T-helper 17 cell (primary cell): ENCODE measurements around the gene PIP5KL1. TPM values are rescaled to one million over a fixed set of nuclear protein-coding genes. Genes with fewer than 3 reads are reported as not detected.

ENCODE experiments used
- ATAC-seq: fragments of 150-1000 bp; cut with Tn5 transposase; 2 replicates; pipeline ENCODE4 v1.10.0; 2021; ENCODE audit warnings: mild to moderate bottlenecking, moderate library complexity
- DNase-seq, 3 donors: peaks; one replicate each; pipeline versions ENCODE4 v3.0.0 to v3.0.0-alpha.2; 2020 to 2021
- H3K9me3 ChIP-seq: one replicate; pipeline ENCODE4 v1.7.0; 2013; ENCODE audit warnings: low read length, mild to moderate bottlenecking; ENCODE audit not compliant: control insufficient read depth, poor library complexity, severe bottlenecking
- H3K27ac Mint-ChIP-seq: one replicate; pipeline ENCODE4 v1.8.0; 2022; ENCODE audit warnings: mild to moderate bottlenecking, moderate library complexity, mixed read lengths
- H3K27me3 Mint-ChIP-seq: one replicate; pipeline ENCODE4 v1.8.0; 2022; ENCODE audit warnings: mixed read lengths
- H3K36me3 Mint-ChIP-seq: one replicate; pipeline ENCODE4 v1.8.0; 2022; ENCODE audit warnings: low read depth, mixed read lengths
- H3K4me1 Mint-ChIP-seq: one replicate; pipeline ENCODE4 v1.8.0; 2022; ENCODE audit warnings: mild to moderate bottlenecking, mixed read lengths
- H3K4me3 Mint-ChIP-seq: one replicate; pipeline ENCODE4 v1.8.0; 2022; ENCODE audit warnings: mild to moderate bottlenecking, moderate library complexity, mixed read lengths
- total RNA-seq, 4 donors: library from RNA in 2 of 4; stranded (reverse) in 2 of 4; gene quantifications; one replicate each; pipeline ENCODE4 v1.2.3 and lab custom pipeline; 2022 to 2026

PIP5KL1 gene
- total RNA-seq, 2 donors from 2014 or later: 2.1 to 2.3 TPM

- H3K9me3 ChIP-seq: no peaks in the 10 kb centered on the region
- no peaks in the 10 kb centered on the region for H3K27me3 Mint-ChIP-seq
- ATAC-seq (peak; percentile 98), DNase-seq (peak; percentile 89 to 97 (median 97))
- H3K36me3 Mint-ChIP-seq: no peaks in the 10 kb centered on the region
- peak within 1 kb of the TSS; percentile 27 for H3K27ac Mint-ChIP-seq
- H3K4me1 Mint-ChIP-seq: peaks cover 27% of the 10 kb centered on the region
- peak within 1 kb of the TSS; percentile 85 for H3K4me3 Mint-ChIP-seq
These were observed 13.6 kb downstream of the PIP5KL1 start, which contains the start of gene ST6GALNAC4 for GRCh38 chr9:127916720-127917581. Gene ST6GALNAC4 (minus strand): TSS chr9:127917041. CDS start chr9:127916419, 622 bp downstream.

- Mint-ChIP-seq H3K36me3 (no peaks in the 10 kb centered on the region), H3K27me3 (no peaks in the 10 kb centered on the region), H3K4me3 (peak overlapping the region; percentile 85), H3K4me1 (peaks cover 27% of the 10 kb centered on the region), H3K27ac (no peak overlapping the region)
- ATAC-seq (no peak), DNase-seq (no peak)
- no peaks in the 10 kb centered on the region for H3K9me3 ChIP-seq
These were observed 14.5 kb downstream of the PIP5KL1 start for GRCh38 chr9:127915801-127916719.

GRCh38 chr9:127915325-127915752 is 15.2 kb downstream of the PIP5KL1 start:
- Mint-ChIP-seq H3K4me3 (peak overlapping the region; percentile 85), H3K27ac (no peak overlapping the region), H3K4me1 (peaks cover 32% of the 10 kb centered on the region), H3K27me3 (no peaks in the 10 kb centered on the region), H3K36me3 (peaks cover 4% of the 10 kb centered on the region)
- no peak for ATAC-seq
- no peak for DNase-seq
- H3K9me3 ChIP-seq: no peaks in the 10 kb centered on the region

- H3K27me3 Mint-ChIP-seq: no peaks in the 10 kb centered on the region
- no peak for ATAC-seq
- peaks cover 4% of the 10 kb centered on the region for H3K36me3 Mint-ChIP-seq
- H3K27ac Mint-ChIP-seq: peak overlapping the region; percentile 49
- no peaks in the 10 kb centered on the region for H3K9me3 ChIP-seq
- H3K4me1 Mint-ChIP-seq: peaks cover 26% of the 10 kb centered on the region
- no peak overlapping the region for H3K4me3 Mint-ChIP-seq
- DNase-seq: no peak
These were observed 16.9 kb downstream of the PIP5KL1 start for GRCh38 chr9:127913682-127914081.

GRCh38 chr9:127912882-127913281 is 17.7 kb downstream of the PIP5KL1 start:
- no peak for ATAC-seq

DNA sequence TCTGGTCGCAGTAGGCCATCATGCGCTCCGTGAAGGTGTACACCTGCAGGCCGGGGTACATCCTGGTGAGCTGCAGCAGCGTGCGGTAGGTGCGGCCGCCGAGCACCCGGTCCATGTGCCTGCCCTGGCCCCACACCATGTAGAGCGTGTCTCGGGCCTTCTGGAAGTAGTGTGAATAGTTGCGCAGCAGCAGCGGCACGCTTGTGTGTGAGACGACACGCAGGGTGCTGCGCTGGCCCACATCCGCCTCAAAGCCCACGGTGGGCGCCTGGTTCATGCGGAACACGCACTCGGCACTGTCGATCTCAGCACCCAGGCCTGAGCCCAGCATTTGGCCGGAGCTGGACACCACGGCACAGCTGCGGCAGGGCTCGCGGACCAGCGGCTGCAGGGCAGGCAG is 18.3 kb downstream of the PIP5KL1 start:
- H3K36me3 Mint-ChIP-seq: peaks cover 4% of the 10 kb centered on the region
- no peak overlapping the region for H3K4me3 Mint-ChIP-seq
- H3K27me3 Mint-ChIP-seq: no peaks in the 10 kb centered on the region
- H3K4me1 Mint-ChIP-seq: peaks cover 17% of the 10 kb centered on the region
- DNase-seq (no peak), ATAC-seq (no peak)
- H3K27ac Mint-ChIP-seq: no peak overlapping the region
- H3K9me3 ChIP-seq: no peaks in the 10 kb centered on the region

More at GRCh38 chr9:127912882-127913281, 17.7 kb downstream of the PIP5KL1 start:
- Mint-ChIP-seq H3K27ac (peak overlapping the region; percentile 49), H3K4me3 (no peak overlapping the region), H3K27me3 (no peaks in the 10 kb centered on the region), H3K36me3 (peaks cover 4% of the 10 kb centered on the region), H3K4me1 (peaks cover 20% of the 10 kb centered on the region)
- no peaks in the 10 kb centered on the region for H3K9me3 ChIP-seq
- no peak for DNase-seq

- ATAC-seq (no peak), DNase-seq (no peak)
- H3K4me1 Mint-ChIP-seq: peaks cover 26% of the 10 kb centered on the region
- H3K4me3 Mint-ChIP-seq: peak overlapping the region; percentile 50
- H3K27ac Mint-ChIP-seq: peak overlapping the region; percentile 83
- H3K9me3 ChIP-seq: no peaks in the 10 kb centered on the region
- H3K36me3 Mint-ChIP-seq: peaks cover 4% of the 10 kb centered on the region
- H3K27me3 Mint-ChIP-seq: no peaks in the 10 kb centered on the region
These were observed 19.9 kb downstream of the PIP5KL1 start for GRCh38 chr9:127910613-127911205.

DNA sequence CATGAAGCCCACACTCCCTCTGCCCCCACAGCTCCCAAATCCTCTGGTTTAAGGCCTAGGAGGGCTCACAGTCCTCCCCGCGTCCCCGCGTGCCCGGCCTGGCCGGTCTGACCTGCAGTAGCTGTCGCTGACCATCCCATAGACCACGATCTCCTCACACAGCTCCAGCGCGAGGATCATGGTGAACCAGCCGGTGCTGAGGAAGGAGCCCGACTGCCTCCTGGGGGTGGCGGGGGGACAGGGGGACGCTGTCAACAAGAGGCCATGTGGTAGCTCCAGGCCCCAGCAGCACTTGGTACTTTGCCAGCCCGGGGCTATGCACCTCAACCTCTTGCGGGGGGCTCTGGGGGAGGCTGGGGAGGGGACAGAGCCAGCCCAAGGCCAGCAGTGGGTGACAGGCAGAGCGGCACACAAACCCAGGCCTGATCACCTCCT is 20.7 kb downstream of the PIP5KL1 start:
- DNase-seq (no peak), ATAC-seq (no peak)
- H3K9me3 ChIP-seq: no peaks in the 10 kb centered on the region
- H3K27ac Mint-ChIP-seq: no peak overlapping the region
- H3K4me3 Mint-ChIP-seq: no peak overlapping the region
- H3K4me1 Mint-ChIP-seq: peaks cover 30% of the 10 kb centered on the region
- H3K27me3 Mint-ChIP-seq: no peaks in the 10 kb centered on the region
- peaks cover 4% of the 10 kb centered on the region for H3K36me3 Mint-ChIP-seq

GRCh38 chr9:127908660-127908926 is 22.0 kb downstream of the PIP5KL1 start:
- no peak for ATAC-seq
- H3K36me3 Mint-ChIP-seq: peaks cover 4% of the 10 kb centered on the region
- H3K27ac Mint-ChIP-seq: peak overlapping the region; percentile 37
- DNase-seq: no peak
- no peaks in the 10 kb centered on the region for H3K27me3 Mint-ChIP-seq
- no peak overlapping the region for H3K4me3 Mint-ChIP-seq
- no peaks in the 10 kb centered on the region for H3K9me3 ChIP-seq
- H3K4me1 Mint-ChIP-seq: peaks cover 38% of the 10 kb centered on the region

GRCh38 chr9:127907867-127908659 is 22.5 kb downstream of the PIP5KL1 start:
- no peak for ATAC-seq
- Mint-ChIP-seq H3K4me3 (no peak overlapping the region), H3K27me3 (no peaks in the 10 kb centered on the region), H3K27ac (peak overlapping the region; percentile 100), H3K4me1 (peaks cover 43% of the 10 kb centered on the region), H3K36me3 (peaks cover 4% of the 10 kb centered on the region)
- no peak for DNase-seq
- no peaks in the 10 kb centered on the region for H3K9me3 ChIP-seq

DNA sequence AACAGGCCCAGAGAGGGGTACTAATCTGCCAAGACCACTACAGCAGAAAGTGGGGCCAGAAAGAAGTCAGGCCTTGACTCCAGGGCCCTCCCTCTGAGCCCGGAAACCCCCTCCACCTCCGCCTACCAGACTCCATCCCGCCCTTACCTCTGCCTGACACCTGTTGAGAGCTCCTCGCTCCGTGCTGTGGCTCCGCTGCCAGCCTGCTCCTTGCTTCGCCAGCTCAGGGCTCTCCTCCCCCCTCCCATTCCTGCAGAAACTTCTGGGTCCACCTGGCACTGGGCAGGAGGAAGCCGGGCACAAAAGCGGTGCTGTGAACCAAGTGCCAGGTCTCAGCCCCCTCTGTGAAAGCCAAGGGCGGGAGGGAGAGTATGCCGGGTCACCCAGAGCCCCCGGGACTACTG is 24.8 kb downstream of the PIP5KL1 start:
- H3K9me3 ChIP-seq: no peaks in the 10 kb centered on the region
- DNase-seq: peak; percentile 55 to 74 (median 65)
- Mint-ChIP-seq H3K27me3 (no peaks in the 10 kb centered on the region), H3K27ac (peak overlapping the region; percentile 100), H3K4me1 (peaks cover 42% of the 10 kb centered on the region), H3K4me3 (peak overlapping the region; percentile 99), H3K36me3 (peaks cover 2% of the 10 kb centered on the region)
- ATAC-seq: peak; percentile 79

DNA sequence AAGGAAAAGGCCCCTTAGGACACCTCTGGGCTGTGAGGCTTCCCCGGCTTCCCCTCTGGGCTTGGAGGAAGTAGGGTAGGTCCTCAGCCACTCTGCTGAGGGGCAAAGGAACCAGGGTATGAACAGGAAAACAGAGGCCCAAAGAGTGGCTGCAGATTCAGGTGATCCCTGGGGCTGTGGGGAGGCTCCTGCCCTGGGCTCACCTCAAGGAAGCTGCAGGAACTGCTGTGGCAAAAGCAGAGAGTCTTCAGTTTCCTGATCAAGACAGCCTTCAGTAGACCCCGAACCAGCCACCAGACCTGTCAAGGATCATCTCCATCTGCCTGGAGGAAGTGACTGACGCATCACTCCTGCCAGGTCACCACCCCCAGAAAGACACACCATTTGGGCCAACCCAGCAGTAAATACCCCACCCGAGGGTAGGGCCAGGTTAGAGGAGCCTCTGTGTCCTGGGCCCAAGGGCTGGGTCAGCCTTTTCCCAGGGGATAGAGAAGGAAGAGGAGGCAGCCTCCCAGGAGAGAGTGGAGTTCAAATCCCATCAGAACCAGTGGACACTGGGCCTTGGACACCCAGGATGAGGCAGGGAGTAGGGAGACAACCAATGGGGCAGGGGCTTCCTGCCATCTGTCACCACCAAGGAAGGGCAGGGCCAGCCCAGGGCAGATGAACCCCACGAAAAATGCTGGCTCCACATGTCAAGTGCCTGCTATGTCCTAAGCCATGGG is 25.4 kb downstream of the PIP5KL1 start:
- H3K9me3 ChIP-seq: no peaks in the 10 kb centered on the region
- Mint-ChIP-seq H3K4me3 (peak overlapping the region; percentile 99), H3K4me1 (peaks cover 39% of the 10 kb centered on the region), H3K27ac (peak overlapping the region; percentile 100), H3K27me3 (no peaks in the 10 kb centered on the region), H3K36me3 (no peaks in the 10 kb centered on the region)
- DNase-seq (peak in 1 of 3 donors; percentile 60), ATAC-seq (peak; percentile 61)
